H9 (cell line): ENCODE measurements around the gene VARS1. TPM values are rescaled to one million over a fixed set of nuclear protein-coding genes. Genes with fewer than 3 reads are reported as not detected.

Source experiments
- DNase-seq: peaks from one replicate; pipeline ENCODE4 v3.0.0-alpha.2; 2017
- H2AFZ ChIP-seq: one replicate; pipeline ENCODE4 v1.6.1; 2013; ENCODE audit warnings: mild to moderate bottlenecking, low read length, control low read depth, moderate library complexity
- H2AK5ac ChIP-seq: 2 replicates; pipeline ENCODE4 v1.6.1; 2013; ENCODE audit warnings: low read length, control low read depth, mixed read lengths; ENCODE audit not compliant: insufficient read length
- H2BK120ac ChIP-seq: one replicate; pipeline ENCODE4 v1.6.1; 2013; ENCODE audit warnings: low read depth, mild to moderate bottlenecking, low read length, control low read depth, inconsistent platforms; ENCODE audit not compliant: poor library complexity, severe bottlenecking
- H2BK12ac ChIP-seq: 2 replicates; pipeline ENCODE4 v1.6.1; 2013; ENCODE audit warnings: low read length, control low read depth, mixed read lengths, low read depth; ENCODE audit not compliant: insufficient read length
- H2BK15ac ChIP-seq: 2 replicates; pipeline ENCODE4 v1.6.1; 2013; ENCODE audit warnings: low read depth, low read length, control low read depth
- H2BK20ac ChIP-seq: one replicate; pipeline ENCODE4 v1.6.1; 2013; ENCODE audit warnings: low read depth, mild to moderate bottlenecking, low read length, control low read depth, inconsistent platforms; ENCODE audit not compliant: poor library complexity, severe bottlenecking
- H2BK5ac ChIP-seq: 2 replicates; pipeline ENCODE4 v1.6.1; 2013; ENCODE audit warnings: low read length, control low read depth, mixed read lengths; ENCODE audit not compliant: insufficient read length
- H3K14ac ChIP-seq: 2 replicates; pipeline ENCODE4 v1.6.1; 2013; ENCODE audit warnings: low read length, control low read depth; ENCODE audit not compliant: insufficient read depth
- H3K18ac ChIP-seq: 2 replicates; pipeline ENCODE4 v1.6.1; 2013; ENCODE audit warnings: low read depth, mild to moderate bottlenecking, mixed read lengths, low read length, control low read depth; ENCODE audit not compliant: insufficient read length
- H3K23ac ChIP-seq: 2 replicates; pipeline ENCODE4 v1.6.1; 2013; ENCODE audit warnings: low read length, control low read depth, mixed read lengths, low read depth; ENCODE audit not compliant: insufficient read length
- H3K23me2 ChIP-seq: 2 replicates; pipeline ENCODE4 v1.6.1; 2013; ENCODE audit warnings: low read depth, mild to moderate bottlenecking, mixed read lengths, low read length, control low read depth; ENCODE audit not compliant: insufficient read length, poor library complexity, severe bottlenecking
- H3K27ac ChIP-seq: 2 replicates; pipeline ENCODE4 v1.5.1; 2013; ENCODE audit warnings: low read length, control low read depth, mixed read lengths, low read depth; ENCODE audit not compliant: insufficient read length
- H3K27me3 ChIP-seq: 2 replicates; pipeline ENCODE4 v1.6.1; 2013; ENCODE audit warnings: low read length, control low read depth, inconsistent platforms; ENCODE audit not compliant: insufficient read depth
- H3K4ac ChIP-seq: 2 replicates; pipeline ENCODE4 v1.6.1; 2013; ENCODE audit warnings: low read depth, mild to moderate bottlenecking, control low read depth, inconsistent platforms, low read length, moderate library complexity
- H3K4me1 ChIP-seq: 2 replicates; pipeline ENCODE4 v1.6.1; 2013; ENCODE audit warnings: low read length, control low read depth, inconsistent platforms; ENCODE audit not compliant: insufficient read depth
- H3K4me2 ChIP-seq: 2 replicates; pipeline ENCODE4 v1.6.1; 2013; ENCODE audit warnings: low read length, control low read depth, mixed read lengths; ENCODE audit not compliant: insufficient read length, insufficient read depth
- H3K56ac ChIP-seq: 2 replicates; pipeline ENCODE4 v1.6.1; 2013; ENCODE audit warnings: low read depth, mild to moderate bottlenecking, mixed read lengths, low read length, control low read depth; ENCODE audit not compliant: insufficient read length
- H3K79me1 ChIP-seq: 2 replicates; pipeline ENCODE4 v1.6.1; 2013; ENCODE audit warnings: low read depth, mild to moderate bottlenecking, moderate library complexity, low read length, control low read depth, inconsistent platforms; ENCODE audit not compliant: insufficient read depth, poor library complexity, severe bottlenecking
- H3K79me2 ChIP-seq: 2 replicates; pipeline ENCODE4 v1.6.1; 2013; ENCODE audit warnings: low read length, control low read depth, inconsistent platforms; ENCODE audit not compliant: insufficient read depth
- H3K9ac ChIP-seq: 2 replicates; pipeline ENCODE4 v1.6.1; 2013; ENCODE audit warnings: low read length, control low read depth, mixed read lengths; ENCODE audit not compliant: insufficient read length; ENCODE audit errors: extremely low read depth
- H3K9me3 ChIP-seq: one replicate; pipeline ENCODE4 v1.6.1; 2013; ENCODE audit warnings: low read depth, low read length, inconsistent platforms; ENCODE audit not compliant: control insufficient read depth
- H3T11ph ChIP-seq: one replicate; pipeline ENCODE4 v1.6.1; 2013; ENCODE audit warnings: mild to moderate bottlenecking, low read length, control low read depth, inconsistent platforms
- H4K20me1 ChIP-seq: one replicate; pipeline ENCODE4 v1.6.1; 2013; ENCODE audit not compliant: control insufficient read depth, insufficient read length, insufficient read depth
- H4K5ac ChIP-seq: 2 replicates; pipeline ENCODE4 v1.6.1; 2013; ENCODE audit warnings: low read depth, mild to moderate bottlenecking, mixed read lengths, low read length, control low read depth; ENCODE audit not compliant: insufficient read length
- H4K8ac ChIP-seq: replicated peaks from 2 replicates; pipeline ENCODE4 v1.6.1; 2013; ENCODE audit warnings: low read length, control low read depth, mixed read lengths, low read depth; ENCODE audit not compliant: insufficient read length
- H4K91ac ChIP-seq: 2 replicates; pipeline ENCODE4 v1.6.1; 2013; ENCODE audit warnings: low read depth, mild to moderate bottlenecking, moderate library complexity, mixed read lengths, low read length, control low read depth; ENCODE audit not compliant: insufficient read length
- H3K27ac Mint-ChIP-seq, 3 experiments: 2 replicates in 2 of 3; 3 replicates in 1 of 3; pipeline ENCODE4 v1.8.0; 2020 to 2021; ENCODE audit warnings: mixed read lengths in 3 of 3, mild to moderate bottlenecking in 1 of 3, moderate library complexity in 1 of 3
- H3K27me3 Mint-ChIP-seq: 2 replicates; pipeline ENCODE4 v1.8.0; 2021; ENCODE audit warnings: low read depth, mild to moderate bottlenecking, moderate library complexity, mixed read lengths
- H3K36me3 Mint-ChIP-seq, 3 experiments: 2 replicates in 2 of 3; 3 replicates in 1 of 3; pipeline ENCODE4 v1.8.0; 2020 to 2021; ENCODE audit warnings: low read depth in 3 of 3, mixed read lengths in 3 of 3; ENCODE audit not compliant: insufficient read depth in 1 of 3
- H3K4me1 Mint-ChIP-seq, 2 experiments: 2 replicates each; pipeline ENCODE4 v1.8.0; 2020; ENCODE audit warnings: mixed read lengths in 2 of 2
- H3K4me3 Mint-ChIP-seq, 2 experiments: 2 replicates in 1 of 2; 3 replicates in 1 of 2; pipeline ENCODE4 v1.8.0; 2020 to 2021; ENCODE audit warnings: mild to moderate bottlenecking in 2 of 2, mixed read lengths in 2 of 2, moderate library complexity in 1 of 2
- H3K9me3 Mint-ChIP-seq, 2 experiments: 2 replicates in 1 of 2; 3 replicates in 1 of 2; pipeline ENCODE4 v1.8.0; 2020; ENCODE audit warnings: mild to moderate bottlenecking in 2 of 2, mixed read lengths in 2 of 2, moderate library complexity in 1 of 2
- CTCF ChIP-seq: fragments of 200-600 bp; sonication (generic); conservative IDR thresholded peaks from 3 replicates; pipeline ENCODE4 v1.8.0; 2021; ENCODE audit warnings: antibody characterized with exemption, mild to moderate bottlenecking
- WGBS: extraction: QIAGEN DNeasy Blood & Tissue Kit; methylation state at CpG from one replicate; pipeline ENCODE4 v1.1.7; 2013; ENCODE audit warnings: missing lambda C conversion rate, low lambda C conversion rate, mixed read lengths; ENCODE audit not compliant: insufficient read length; ENCODE audit errors: extremely low coverage; 5-methylcytosine and 5-hydroxymethylcytosine counted together
- total RNA-seq: library from RNA; stranded (reverse); gene quantifications from 2 replicates; pipeline ENCODE4 v1.2.1, GENCODE V29; 2021

Gene VARS1
- total RNA-seq, 1 experiment from 2014 or later, result 154 TPM

- TF ChIP-seq CTCF, result no peak
- peak overlapping the region; percentile 66 for H3K18ac ChIP-seq
- H3K27me3 ChIP-seq, result no peaks in the 10 kb centered on the region
- no peak overlapping the region for H2BK12ac ChIP-seq
- no peaks in the 10 kb centered on the region for H3K79me2 ChIP-seq
- peak overlapping the region; percentile 94 to 99 (median 99) for H3K27ac Mint-ChIP-seq
- no peaks in the 10 kb centered on the region for H4K20me1 ChIP-seq
- H3K4me2 ChIP-seq, result peak overlapping the region; percentile 76
- no peak overlapping the region for H3K56ac ChIP-seq
- H2BK15ac ChIP-seq, result no peak overlapping the region
- peak overlapping the region; percentile 81 to 90 for H3K4me3 Mint-ChIP-seq
- no peak overlapping the region for H4K5ac ChIP-seq
- H2BK20ac ChIP-seq, result no peak overlapping the region
- H3T11ph ChIP-seq, result no peak overlapping the region
- H3K23me2 ChIP-seq, result peaks cover 5% of the 10 kb centered on the region
- no peak overlapping the region for H2BK120ac ChIP-seq
- H2BK5ac ChIP-seq, result no peak overlapping the region
- H3K9me3 Mint-ChIP-seq, result peaks cover 6 to 9% of the 10 kb centered on the region in 2 experiments
- DNase-seq, result peak; percentile 98
- no peak overlapping the region for H3K4ac ChIP-seq
- H3K23ac ChIP-seq, result no peak overlapping the region
- H4K8ac ChIP-seq, result no peak overlapping the region
- no peaks in the 10 kb centered on the region for H3K79me1 ChIP-seq
- no peak overlapping the region for H3K9ac ChIP-seq
- H4K91ac ChIP-seq, result no peak overlapping the region
- H3K27ac ChIP-seq, result no peak overlapping the region
- no peaks in the 10 kb centered on the region for H3K9me3 ChIP-seq
- H3K4me1 Mint-ChIP-seq, result peaks cover 19 to 22% of the 10 kb centered on the region in 2 experiments
- H3K36me3 Mint-ChIP-seq, result peaks cover 3 to 10% (median 6%) of the 10 kb centered on the region in 3 experiments; a peak in 5 of 7 replicates
- peaks cover 5% of the 10 kb centered on the region for H3K27me3 Mint-ChIP-seq
- no CpG with 5 or more reads among the region's 13 CpGs for WGBS
- no peak overlapping the region for H2AK5ac ChIP-seq
- no peak overlapping the region for H2AFZ ChIP-seq
- no peaks in the 10 kb centered on the region; the same call in 1 of the 2 replicates for H3K4me1 ChIP-seq
- H3K14ac ChIP-seq, result peak overlapping the region; percentile 37; the same call in 1 of the 2 replicates
Observed at GRCh38 chr6:31814677-31815024, 19.1 kb upstream of the VARS1 start.
